GM18502 (cell line): ENCODE measurements around the gene PALD1.
"Not testable (repeated sequence)": the region's sequence is repeated elsewhere in the genome, so short reads cannot be mapped to it uniquely, and the experiment has no call there.

Experiments used
- ATAC-seq: cut with Tn5 transposase; IDR thresholded peaks from one replicate; pipeline ENCODE4 v1.9.1; 2021; ENCODE audit warnings: mild to moderate bottlenecking; ENCODE audit not compliant: unreplicated experiment, poor library complexity

Gene PALD1

GRCh38 chr10:70480239-70480861 lies 1.8 kb downstream of the PALD1 start:
- no peak for ATAC-seq

- ATAC-seq: no peak
Measured at GRCh38 chr10:70481105-70481504, 2.5 kb downstream of the PALD1 start.

- ATAC-seq: no peak
Measured at GRCh38 chr10:70481831-70482530, 3.4 kb downstream of the PALD1 start.

GRCh38 chr10:70482982-70483760 lies 4.6 kb downstream of the PALD1 start:
- no peak for ATAC-seq

- ATAC-seq: not testable (repeated sequence)
Measured at GRCh38 chr10:70483872-70484271, 5.3 kb downstream of the PALD1 start.

- ATAC-seq: no peak
Measured at GRCh38 chr10:70487824-70488223, 9.3 kb downstream of the PALD1 start.

- ATAC-seq: no peak
Measured at GRCh38 chr10:70490142-70490541, 11.6 kb downstream of the PALD1 start.

GRCh38 chr10:70491614-70492013 lies 13.0 kb downstream of the PALD1 start:
- ATAC-seq: no peak

GRCh38 chr10:70492786-70493659 lies 14.5 kb downstream of the PALD1 start:
- peak; percentile 31 for ATAC-seq

GRCh38 chr10:70493660-70494234 lies 15.2 kb downstream of the PALD1 start:
- peak; percentile 61 for ATAC-seq

- no peak for ATAC-seq
Measured at GRCh38 chr10:70494536-70494935, 16.0 kb downstream of the PALD1 start.

- ATAC-seq: no peak
Measured at GRCh38 chr10:70494966-70495365, 16.4 kb downstream of the PALD1 start.

- no peak for ATAC-seq
Measured at GRCh38 chr10:70495691-70496261, 17.2 kb downstream of the PALD1 start.

GRCh38 chr10:70496341-70497119 lies 18.0 kb downstream of the PALD1 start:
- no peak for ATAC-seq

GRCh38 chr10:70497120-70497545 lies 18.6 kb downstream of the PALD1 start:
- no peak for ATAC-seq

GRCh38 chr10:70498970-70499835 lies 20.6 kb downstream of the PALD1 start:
- ATAC-seq: no peak

GRCh38 chr10:70499836-70500167 lies 21.2 kb downstream of the PALD1 start:
- no peak for ATAC-seq

- no peak for ATAC-seq
Measured at GRCh38 chr10:70500368-70500767, 21.8 kb downstream of the PALD1 start.
